MM.1S (cell line): ENCODE data around the gene TIMM44.

ENCODE experiments used
- DNase-seq: peaks from one replicate; pipeline ENCODE4 v3.0.0-alpha.2; 2015
- H2AFZ ChIP-seq: fragments of 300-600 bp; sonication (generic); 2 replicates; pipeline ENCODE4 v1.6.0; 2016; ENCODE audit warnings: antibody characterized with exemption, low read length
- H3F3A ChIP-seq: fragments of 300-600 bp; sonication (generic); 2 replicates; pipeline ENCODE4 v1.6.1; 2016; ENCODE audit warnings: mild to moderate bottlenecking, antibody characterized with exemption, low read length, moderate library complexity, mixed read lengths; ENCODE audit not compliant: insufficient read depth
- H3K27ac ChIP-seq: fragments of 300-600 bp; sonication (generic); 2 replicates; pipeline ENCODE4 v1.5.1; 2016; ENCODE audit warnings: mild to moderate bottlenecking, low read length
- H3K27me3 ChIP-seq: fragments of 300-600 bp; sonication (generic); replicated peaks from 2 replicates; pipeline ENCODE4 v1.6.0; 2016; ENCODE audit warnings: low read length; ENCODE audit not compliant: insufficient read depth
- H3K36me3 ChIP-seq: fragments of 300-600 bp; sonication (generic); replicated peaks from 2 replicates; pipeline ENCODE4 v1.6.1; 2016; ENCODE audit warnings: mild to moderate bottlenecking, low read length, mixed read lengths; ENCODE audit not compliant: insufficient read depth
- H3K4me1 ChIP-seq: fragments of 300-600 bp; sonication (generic); 2 replicates; pipeline ENCODE4 v1.6.1; 2016; ENCODE audit warnings: low read length, mixed read lengths
- H3K4me2 ChIP-seq: fragments of 300-600 bp; sonication (generic); 2 replicates; pipeline ENCODE4 v1.6.0; 2016; ENCODE audit warnings: low read depth, low read length
- H3K4me3 ChIP-seq: fragments of 300-600 bp; sonication (generic); 2 replicates; pipeline ENCODE4 v1.5.1; 2016; ENCODE audit warnings: low read length, mixed read lengths
- H3K79me2 ChIP-seq: fragments of 300-600 bp; sonication (generic); 2 replicates; pipeline ENCODE4 v1.6.1; 2016; ENCODE audit warnings: mixed run types, low read length, mixed read lengths
- H3K9ac ChIP-seq: fragments of 300-600 bp; sonication (generic); 2 replicates; pipeline ENCODE4 v1.6.1; 2016; ENCODE audit warnings: low read length, mixed read lengths
- H3K9me2 ChIP-seq: fragments of 300-600 bp; sonication (generic); replicated peaks from 2 replicates; pipeline ENCODE4 v1.6.1; 2016; ENCODE audit warnings: mild to moderate bottlenecking, low read length, mixed read lengths; ENCODE audit not compliant: insufficient read depth
- H3K9me3 ChIP-seq: fragments of 300-600 bp; sonication (generic); replicated peaks from 2 replicates; pipeline ENCODE4 v1.6.1; 2016; ENCODE audit warnings: mild to moderate bottlenecking, low read length, mixed read lengths; ENCODE audit not compliant: insufficient read depth
- H4K20me1 ChIP-seq: fragments of 300-600 bp; sonication (generic); 2 replicates; pipeline ENCODE4 v1.6.1; 2016; ENCODE audit warnings: mild to moderate bottlenecking, low read length, moderate library complexity, mixed read lengths; ENCODE audit not compliant: insufficient read depth
- CTCF ChIP-seq: fragments of 300-600 bp; sonication (generic); IDR thresholded peaks from 2 replicates; pipeline ENCODE4 v1.5.1; 2016; ENCODE audit warnings: antibody characterized with exemption, low read length, mixed read lengths
- EZH2 ChIP-seq: fragments of 300-600 bp; sonication (generic); optimal IDR thresholded peaks from 2 replicates; pipeline ENCODE3; 2017; ENCODE audit warnings: low read depth, mild to moderate bottlenecking, antibody characterized with exemption, low read length, mixed read lengths
- EZH2phosphoT487 ChIP-seq: fragments of 300-600 bp; sonication (generic); IDR thresholded peaks from 2 replicates; pipeline ENCODE4 v1.6.1; 2018; ENCODE audit warnings: antibody characterized with exemption, low read length

The TIMM44 gene

GRCh38 chr19:7933411-7933810 is 10.1 kb downstream of the TIMM44 start:
- TF ChIP-seq EZH2 (no peak), CTCF (peak; percentile 41), EZH2phosphoT487 (no peak)
- H3F3A ChIP-seq: no peaks in the 10 kb centered on the region; the same call in none of the 2 replicates
- H3K79me2 ChIP-seq: peaks cover 29% of the 10 kb centered on the region
- peaks cover 28% of the 10 kb centered on the region for H3K36me3 ChIP-seq
- H3K9me3 ChIP-seq: no peaks in the 10 kb centered on the region
- 0 out of 2 replicates have a peak, but pooled peaks cover 4% of the 10 kb centered on the region for H4K20me1 ChIP-seq
- H2AFZ ChIP-seq: no peak overlapping the region
- DNase-seq: no peak
- H3K9ac ChIP-seq: no peak overlapping the region
- H3K4me3 ChIP-seq: no peak overlapping the region
- no peak overlapping the region for H3K27ac ChIP-seq
- no peaks in the 10 kb centered on the region for H3K27me3 ChIP-seq
- H3K4me2 ChIP-seq: no peak overlapping the region
- no peaks in the 10 kb centered on the region for H3K4me1 ChIP-seq
- no peaks in the 10 kb centered on the region for H3K9me2 ChIP-seq

GRCh38 chr19:7932930-7933300 is 10.6 kb downstream of the TIMM44 start:
- Histone ChIP-seq H3K36me3 (peaks cover 28% of the 10 kb centered on the region), H3K4me2 (no peak overlapping the region), H4K20me1 (0 out of 2 replicates have a peak, but pooled peaks cover 4% of the 10 kb centered on the region), H3K9ac (no peak overlapping the region), H2AFZ (no peak overlapping the region), H3K79me2 (peaks cover 24% of the 10 kb centered on the region), H3K27ac (no peak overlapping the region), H3K9me2 (no peaks in the 10 kb centered on the region), H3K27me3 (no peaks in the 10 kb centered on the region), H3K9me3 (no peaks in the 10 kb centered on the region), H3K4me1 (no peaks in the 10 kb centered on the region), H3F3A (peaks cover 2% of the 10 kb centered on the region), H3K4me3 (no peak overlapping the region)
- DNase-seq: no peak
- no peak for TF ChIP-seq CTCF
- TF ChIP-seq EZH2phosphoT487: no peak
- no peak for TF ChIP-seq EZH2

- Histone ChIP-seq H3K9me2 (no peaks in the 10 kb centered on the region), H2AFZ (no peak overlapping the region), H3F3A (peaks cover 2% of the 10 kb centered on the region), H3K4me2 (no peak overlapping the region), H3K4me1 (no peaks in the 10 kb centered on the region), H3K79me2 (peaks cover 19% of the 10 kb centered on the region), H3K4me3 (no peak overlapping the region), H3K9me3 (no peaks in the 10 kb centered on the region), H3K9ac (no peak overlapping the region), H3K27ac (no peak overlapping the region), H3K27me3 (no peaks in the 10 kb centered on the region), H3K36me3 (peaks cover 26% of the 10 kb centered on the region), H4K20me1 (0 out of 2 replicates have a peak, but pooled peaks cover 4% of the 10 kb centered on the region)
- no peak for DNase-seq
- no peak for TF ChIP-seq EZH2
- TF ChIP-seq CTCF: no peak
- no peak for TF ChIP-seq EZH2phosphoT487
Measured at GRCh38 chr19:7932276-7932929, 11.1 kb downstream of the TIMM44 start.
